NB4 (cell line): ENCODE results near the gene UIMC1.

Source experiments
- CTCF ChIP-seq: IDR thresholded peaks from one replicate; pipeline ENCODE4 v1.5.1; 2012; ENCODE audit warnings: low read depth, low read length
- POLR2A ChIP-seq: IDR thresholded peaks from 2 replicates; pipeline ENCODE4 v1.6.1; 2011; ENCODE audit warnings: mild to moderate bottlenecking; ENCODE audit not compliant: insufficient read length; ENCODE audit errors: extremely low read depth

- TF ChIP-seq CTCF (no peak), POLR2A (no peak)
Observed at GRCh38 chr5:176908675-176909368, 97.8 kb downstream of the UIMC1 start.
